ENCODE measurements around the gene ABI3BP.
A peak's percentile ranks its signal among the peaks of the same experiment; 100 is the strongest.

Gene ABI3BP

DNA sequence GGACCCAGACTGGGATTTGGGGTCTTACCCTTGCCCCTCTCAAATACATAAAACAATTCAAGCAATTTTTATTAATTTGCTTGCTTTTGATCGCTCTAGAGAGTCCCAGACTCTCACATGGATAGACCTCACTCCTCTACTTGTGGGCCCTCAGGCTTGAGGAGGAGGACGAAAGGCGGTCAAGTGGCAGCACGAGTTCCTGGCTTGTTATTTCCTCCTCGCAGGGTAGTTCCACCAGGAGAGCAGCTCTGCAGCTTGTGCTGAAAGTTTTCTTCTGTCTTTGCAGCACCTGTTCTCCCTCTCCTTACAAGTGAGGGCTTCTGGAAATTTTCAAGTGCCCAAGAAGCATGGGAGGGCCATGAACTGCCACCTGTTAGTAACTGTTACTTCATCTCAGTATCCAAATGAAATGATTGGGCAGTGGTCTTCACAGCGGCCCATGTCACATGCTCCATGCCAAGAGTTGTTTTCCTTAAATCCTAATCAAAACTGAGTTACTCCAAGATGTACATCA lies 22.7 kb downstream of the ABI3BP start:
- no peak overlapping the region for H3K27ac ChIP-seq (ENCODE audit: low read depth, low read length)
- H3K4me1 ChIP-seq (ENCODE audit: control insufficient read depth, insufficient read depth, low read length, unreplicated experiment) = peaks cover 29% of the 10 kb centered on the region
- no peak overlapping the region for H3K4me3 ChIP-seq (ENCODE audit: low read depth, low read length)
- H2AFZ ChIP-seq (ENCODE audit: low read length, unreplicated experiment) = no peak overlapping the region
- H3K27me3 ChIP-seq (ENCODE audit: insufficient read depth, low read length) = no peaks in the 10 kb centered on the region
- no peaks in the 10 kb centered on the region for H3K79me2 ChIP-seq (ENCODE audit: control insufficient read depth, insufficient read depth, low read length, unreplicated experiment)
- H3K36me3 ChIP-seq (ENCODE audit: insufficient read depth, low read length) = no peaks in the 10 kb centered on the region

DNA sequence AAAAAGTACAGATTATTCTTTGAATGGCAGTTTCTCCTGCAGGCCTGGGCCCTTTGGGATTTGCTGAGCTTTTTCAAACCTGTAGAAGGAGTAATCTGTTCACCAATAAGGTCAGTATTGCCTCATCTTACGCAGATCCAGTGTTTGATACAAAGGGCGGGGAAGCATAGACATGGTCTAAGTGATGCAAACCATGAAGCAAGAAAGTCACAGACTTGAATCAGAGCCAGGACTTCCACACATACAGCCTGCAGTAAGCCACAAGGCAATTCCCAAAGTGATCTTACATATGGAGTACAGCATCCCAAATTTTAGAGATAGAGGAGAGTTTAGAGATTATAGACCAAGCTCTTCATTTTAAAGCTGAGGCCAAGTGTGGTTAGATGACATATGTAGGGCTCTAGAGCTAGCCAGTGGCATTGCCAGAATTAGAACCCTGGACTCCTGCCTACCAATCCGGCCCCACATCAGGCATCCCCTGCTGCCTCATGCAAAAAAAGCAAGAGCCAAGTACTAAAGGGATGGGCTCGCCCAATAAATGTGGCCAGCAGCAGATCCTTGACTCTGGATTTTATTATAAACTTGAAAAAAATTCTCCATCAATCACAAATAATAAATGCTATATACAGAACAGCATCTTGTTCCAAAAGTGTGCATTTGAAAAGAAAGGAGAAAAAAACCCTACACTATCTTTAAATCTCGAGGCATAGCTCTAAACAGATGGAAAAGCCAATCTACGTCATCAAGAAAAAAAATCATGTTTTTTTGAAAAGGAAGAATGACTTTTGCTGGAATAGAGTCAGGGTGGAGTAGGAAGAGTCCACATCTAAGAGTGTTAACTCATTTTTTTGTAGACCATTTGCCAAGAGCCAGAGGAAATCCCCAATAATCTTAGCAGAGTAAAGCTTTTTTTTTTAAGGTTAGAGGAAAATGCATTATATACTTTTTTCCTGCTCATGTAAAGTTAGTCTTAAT lies 24.0 kb downstream of the ABI3BP start:
- H3K4me3 ChIP-seq (ENCODE audit: low read depth, low read length) = no peak overlapping the region
- H2AFZ ChIP-seq (ENCODE audit: low read length, unreplicated experiment) = no peak overlapping the region

DNA sequence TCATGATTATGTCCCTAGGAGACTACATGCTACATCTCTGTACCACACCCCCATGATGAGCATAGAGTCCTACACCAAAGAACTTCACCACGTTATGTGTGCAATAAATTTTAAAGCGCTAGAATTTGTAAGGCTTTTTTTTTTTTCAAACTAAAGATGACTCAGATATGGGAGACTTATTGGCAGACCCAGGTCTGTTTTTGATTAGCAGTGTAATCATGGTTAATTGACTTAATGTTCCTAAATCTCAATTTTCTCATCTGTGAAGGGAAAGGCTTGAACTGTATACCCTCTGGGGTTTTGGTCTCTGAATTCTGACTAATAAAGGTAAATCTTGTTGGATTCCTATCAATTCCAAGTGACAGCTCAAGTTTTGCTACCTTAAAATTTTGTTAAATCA lies 26.4 kb downstream of the ABI3BP start:
- Histone ChIP-seq H3K27ac (ENCODE audit: low read depth, low read length) (no peak overlapping the region), H3K4me3 (ENCODE audit: low read depth, low read length) (no peak overlapping the region), H3K4me1 (ENCODE audit: control insufficient read depth, insufficient read depth, low read length, unreplicated experiment) (no peaks in the 10 kb centered on the region), H2AFZ (ENCODE audit: low read length, unreplicated experiment) (no peak overlapping the region), H3K79me2 (ENCODE audit: control insufficient read depth, insufficient read depth, low read length, unreplicated experiment) (no peaks in the 10 kb centered on the region), H3K36me3 (ENCODE audit: insufficient read depth, low read length) (no peaks in the 10 kb centered on the region), H3K27me3 (ENCODE audit: insufficient read depth, low read length) (no peaks in the 10 kb centered on the region)

More for the DNA sequence above, 24.0 kb downstream of the ABI3BP start:
- no peaks in the 10 kb centered on the region for H3K79me2 ChIP-seq (ENCODE audit: control insufficient read depth, insufficient read depth, low read length, unreplicated experiment)
- no peaks in the 10 kb centered on the region for H3K36me3 ChIP-seq (ENCODE audit: insufficient read depth, low read length)
- H3K27me3 ChIP-seq (ENCODE audit: insufficient read depth, low read length) = no peaks in the 10 kb centered on the region
- H3K4me1 ChIP-seq (ENCODE audit: control insufficient read depth, insufficient read depth, low read length, unreplicated experiment) = peaks cover 21% of the 10 kb centered on the region
- H3K27ac ChIP-seq (ENCODE audit: low read depth, low read length) = no peak overlapping the region

DNA sequence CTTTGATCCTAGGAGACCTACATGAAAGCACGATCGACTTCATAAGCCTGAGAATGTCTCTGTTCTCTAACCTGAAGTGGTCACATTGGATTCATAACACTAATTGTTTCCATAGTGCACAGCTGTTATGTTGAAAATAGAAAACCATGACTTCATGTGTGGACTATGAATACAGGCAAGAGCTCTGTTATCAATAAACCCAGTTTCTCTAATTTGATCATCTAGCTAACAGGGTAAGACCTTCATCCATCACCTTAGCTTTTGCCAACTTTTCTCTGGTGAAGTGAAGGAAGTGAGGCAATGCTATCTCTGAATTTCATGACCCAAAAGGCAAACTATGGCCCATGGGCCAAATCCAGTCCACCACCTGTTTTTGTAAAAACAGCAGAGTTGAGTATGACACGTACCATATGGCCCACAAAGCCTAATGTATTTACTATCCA lies 27.2 kb downstream of the ABI3BP start:
- Histone ChIP-seq H3K36me3 (ENCODE audit: insufficient read depth, low read length) (peaks cover 3% of the 10 kb centered on the region; the same call in 1 of the 2 replicates), H3K27me3 (ENCODE audit: insufficient read depth, low read length) (no peaks in the 10 kb centered on the region), H3K4me1 (ENCODE audit: control insufficient read depth, insufficient read depth, low read length, unreplicated experiment) (no peaks in the 10 kb centered on the region), H3K4me3 (ENCODE audit: low read depth, low read length) (no peak overlapping the region), H3K79me2 (ENCODE audit: control insufficient read depth, insufficient read depth, low read length, unreplicated experiment) (no peaks in the 10 kb centered on the region), H3K27ac (ENCODE audit: low read depth, low read length) (no peak overlapping the region), H2AFZ (ENCODE audit: low read length, unreplicated experiment) (no peak overlapping the region)

DNA sequence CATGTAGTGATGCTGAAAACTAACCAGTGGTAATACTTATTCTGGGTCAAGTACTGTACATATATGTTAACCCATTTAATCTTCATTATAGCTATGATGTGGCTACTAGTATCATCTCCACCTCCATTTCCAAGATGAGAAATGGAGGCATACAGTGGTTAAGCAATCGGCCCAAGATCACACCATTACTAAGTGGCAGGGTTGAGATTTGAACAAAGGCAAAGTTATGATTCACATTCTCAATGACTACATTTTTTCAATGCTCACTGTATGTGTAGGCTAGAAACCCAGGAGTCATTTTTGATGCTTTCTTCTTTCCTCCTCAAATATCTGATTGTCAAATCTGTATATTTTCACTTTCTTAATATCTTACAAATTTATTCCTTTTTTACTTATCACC lies 30.2 kb downstream of the ABI3BP start:
- Histone ChIP-seq H3K4me3 (ENCODE audit: low read depth, low read length) (no peak overlapping the region), H3K79me2 (ENCODE audit: control insufficient read depth, insufficient read depth, low read length, unreplicated experiment) (no peaks in the 10 kb centered on the region), H2AFZ (ENCODE audit: low read length, unreplicated experiment) (no peak overlapping the region), H3K4me1 (ENCODE audit: control insufficient read depth, insufficient read depth, low read length, unreplicated experiment) (no peaks in the 10 kb centered on the region), H3K36me3 (ENCODE audit: insufficient read depth, low read length) (peaks cover 14% of the 10 kb centered on the region), H3K27me3 (ENCODE audit: insufficient read depth, low read length) (no peaks in the 10 kb centered on the region), H3K27ac (ENCODE audit: low read depth, low read length) (no peak overlapping the region)

DNA sequence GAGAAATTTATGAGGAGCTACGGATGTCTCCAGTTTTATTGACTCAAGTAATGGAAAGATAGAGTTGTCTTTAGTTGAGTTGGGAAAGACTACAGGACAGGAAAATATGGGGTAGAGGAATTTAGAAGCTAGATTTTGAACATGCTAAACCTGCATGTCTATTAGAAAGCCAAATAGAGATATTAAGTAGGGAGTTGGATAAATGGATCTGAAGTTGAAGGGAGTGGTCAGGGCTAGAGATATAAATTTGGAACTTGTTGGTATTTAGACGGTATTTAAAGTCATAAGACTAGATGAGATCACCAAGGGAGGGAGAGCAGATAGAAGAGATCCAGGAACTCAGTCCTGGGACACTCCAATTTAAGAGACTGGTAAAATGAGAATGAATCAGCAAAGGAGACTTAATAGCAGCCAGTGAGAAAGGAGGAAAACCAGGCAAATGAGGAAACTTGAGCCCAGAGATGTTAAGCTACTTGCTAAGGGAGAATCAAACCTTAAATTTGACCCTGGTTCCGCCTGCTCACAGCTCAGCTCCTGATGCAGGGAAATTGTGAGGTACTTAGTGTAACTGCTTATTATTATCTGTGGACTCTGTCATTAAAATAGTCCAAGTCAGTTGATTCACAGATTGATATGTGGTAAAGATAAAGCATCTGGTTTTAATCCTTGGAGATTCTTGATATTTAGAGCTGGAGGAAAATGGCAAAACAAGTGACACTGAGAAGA lies 35.8 kb downstream of the ABI3BP start:
- Histone ChIP-seq H3K4me1 (ENCODE audit: control insufficient read depth, insufficient read depth, low read length, unreplicated experiment) (peaks cover 36% of the 10 kb centered on the region), H3K36me3 (ENCODE audit: insufficient read depth, low read length) (peaks cover 14% of the 10 kb centered on the region), H3K27me3 (ENCODE audit: insufficient read depth, low read length) (no peaks in the 10 kb centered on the region), H2AFZ (ENCODE audit: low read length, unreplicated experiment) (no peak overlapping the region), H3K4me3 (ENCODE audit: low read depth, low read length) (no peak overlapping the region), H3K27ac (ENCODE audit: low read depth, low read length) (peak overlapping the region; percentile 44), H3K79me2 (ENCODE audit: control insufficient read depth, insufficient read depth, low read length, unreplicated experiment) (no peaks in the 10 kb centered on the region)

DNA sequence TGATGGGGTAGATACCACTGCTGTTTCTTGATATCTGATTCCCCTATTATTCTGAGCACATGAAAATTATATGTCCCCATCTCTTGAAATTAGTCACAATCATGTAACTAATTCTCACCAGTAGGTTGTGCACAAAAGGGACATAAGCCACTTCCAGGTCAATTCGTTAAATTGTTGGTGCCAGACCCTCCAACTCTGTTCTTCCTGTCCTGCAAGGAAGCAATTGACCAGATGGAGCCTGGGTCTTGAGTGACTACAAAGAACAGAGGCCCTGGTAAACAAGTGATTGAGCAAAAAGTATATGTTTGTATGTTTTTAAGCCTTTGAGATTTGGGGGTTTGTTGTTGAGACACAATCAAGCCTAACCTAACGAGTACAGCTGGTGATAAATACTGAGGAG lies 36.9 kb downstream of the ABI3BP start:
- H3K36me3 ChIP-seq (ENCODE audit: insufficient read depth, low read length) = peaks cover 11% of the 10 kb centered on the region
- H3K79me2 ChIP-seq (ENCODE audit: control insufficient read depth, insufficient read depth, low read length, unreplicated experiment) = no peaks in the 10 kb centered on the region
- H2AFZ ChIP-seq (ENCODE audit: low read length, unreplicated experiment) = no peak overlapping the region
- peak overlapping the region; percentile 44; the same call in 1 of the 2 replicates for H3K27ac ChIP-seq (ENCODE audit: low read depth, low read length)
- H3K27me3 ChIP-seq (ENCODE audit: insufficient read depth, low read length) = no peaks in the 10 kb centered on the region
- H3K4me1 ChIP-seq (ENCODE audit: control insufficient read depth, insufficient read depth, low read length, unreplicated experiment) = peaks cover 36% of the 10 kb centered on the region
- H3K4me3 ChIP-seq (ENCODE audit: low read depth, low read length) = no peak overlapping the region

DNA sequence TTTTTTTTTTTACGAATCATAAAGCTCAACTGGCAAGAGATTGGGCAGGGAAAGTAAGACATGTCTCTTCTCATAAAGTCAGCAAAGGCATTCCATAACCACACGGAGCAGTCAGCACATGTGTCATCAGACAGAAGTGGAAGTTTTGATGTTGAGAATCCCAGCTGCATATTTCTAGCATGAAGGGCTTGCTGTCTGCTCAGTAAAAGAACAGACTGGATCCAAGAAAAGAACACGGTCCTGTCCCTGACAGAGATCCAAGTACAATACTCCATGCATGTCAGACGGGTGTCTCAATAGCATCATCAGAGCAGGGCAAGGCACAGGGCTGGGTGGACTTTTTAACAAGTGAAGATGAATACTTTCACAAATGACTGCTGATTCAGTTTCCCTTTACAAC lies 38.2 kb downstream of the ABI3BP start:
- H3K4me1 ChIP-seq (ENCODE audit: control insufficient read depth, insufficient read depth, low read length, unreplicated experiment) = peaks cover 36% of the 10 kb centered on the region
- H3K27me3 ChIP-seq (ENCODE audit: insufficient read depth, low read length) = no peaks in the 10 kb centered on the region
- peaks cover 6% of the 10 kb centered on the region; the same call in 1 of the 2 replicates for H3K36me3 ChIP-seq (ENCODE audit: insufficient read depth, low read length)
- H2AFZ ChIP-seq (ENCODE audit: low read length, unreplicated experiment) = peak overlapping the region; percentile 70
- H3K27ac ChIP-seq (ENCODE audit: low read depth, low read length) = peak overlapping the region; percentile 96
- peak overlapping the region; percentile 52 for H3K4me3 ChIP-seq (ENCODE audit: low read depth, low read length)
- no peaks in the 10 kb centered on the region for H3K79me2 ChIP-seq (ENCODE audit: control insufficient read depth, insufficient read depth, low read length, unreplicated experiment)

DNA sequence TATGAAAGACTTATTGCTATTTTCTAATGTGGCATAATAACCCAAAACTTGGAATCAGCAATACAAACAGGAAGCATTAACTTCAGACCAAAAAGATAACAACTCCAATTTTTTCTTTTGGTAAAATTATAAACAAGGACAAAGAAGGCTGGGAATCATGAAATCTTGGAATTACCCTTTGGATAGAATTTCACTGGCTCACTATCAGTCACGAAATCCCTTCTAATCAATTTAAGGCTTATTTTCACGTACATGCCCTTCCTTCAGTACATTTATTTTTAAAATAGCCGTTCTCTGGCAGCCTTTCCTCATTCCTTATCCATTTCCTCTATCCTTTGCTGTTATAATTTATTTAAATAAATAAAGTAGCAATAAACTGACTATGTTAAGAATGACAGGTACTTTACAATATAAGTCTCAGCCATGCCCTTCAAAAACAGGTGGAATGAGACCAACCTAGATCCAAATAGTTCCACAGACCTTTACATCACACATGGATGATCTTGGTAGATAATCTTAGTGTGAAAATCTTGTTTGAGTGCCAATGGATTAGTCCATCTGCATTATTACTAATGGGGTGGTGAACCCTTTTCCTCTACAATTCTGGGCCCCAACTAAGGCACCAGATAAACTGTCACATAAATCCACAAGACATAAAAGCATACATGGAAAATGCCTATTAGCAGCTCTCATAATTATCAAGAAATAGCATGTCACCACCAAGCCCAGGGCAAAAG lies 38.9 kb downstream of the ABI3BP start:
- Histone ChIP-seq H2AFZ (ENCODE audit: low read length, unreplicated experiment) (no peak overlapping the region), H3K79me2 (ENCODE audit: control insufficient read depth, insufficient read depth, low read length, unreplicated experiment) (no peaks in the 10 kb centered on the region), H3K4me3 (ENCODE audit: low read depth, low read length) (peak overlapping the region; percentile 52; the same call in 1 of the 2 replicates), H3K4me1 (ENCODE audit: control insufficient read depth, insufficient read depth, low read length, unreplicated experiment) (peaks cover 36% of the 10 kb centered on the region), H3K27me3 (ENCODE audit: insufficient read depth, low read length) (no peaks in the 10 kb centered on the region), H3K27ac (ENCODE audit: low read depth, low read length) (peak overlapping the region; percentile 96), H3K36me3 (ENCODE audit: insufficient read depth, low read length) (peaks cover 3% of the 10 kb centered on the region; the same call in 1 of the 2 replicates)

DNA sequence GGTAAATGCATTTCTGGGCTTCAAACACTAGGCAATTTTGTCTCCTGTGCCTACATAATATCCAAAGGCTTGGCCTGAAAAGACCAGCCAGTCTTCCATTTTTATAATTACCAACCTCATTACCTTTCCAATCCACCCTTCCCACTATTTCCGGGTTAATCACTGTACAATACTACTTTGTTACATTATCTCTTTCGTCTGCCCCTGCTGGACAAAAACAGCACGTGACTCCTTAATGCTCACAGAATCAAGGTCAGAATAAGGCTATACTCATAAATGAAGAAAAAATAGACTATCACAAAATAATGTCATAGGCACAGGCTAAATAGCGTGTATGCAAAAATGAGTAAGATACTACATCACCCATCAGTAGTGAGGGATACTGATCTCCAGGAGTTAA lies 40.1 kb downstream of the ABI3BP start:
- Histone ChIP-seq H3K27ac (ENCODE audit: low read depth, low read length) (no peak overlapping the region; the same call in 1 of the 2 replicates), H3K79me2 (ENCODE audit: control insufficient read depth, insufficient read depth, low read length, unreplicated experiment) (no peaks in the 10 kb centered on the region), H2AFZ (ENCODE audit: low read length, unreplicated experiment) (peak overlapping the region; percentile 29), H3K4me1 (ENCODE audit: control insufficient read depth, insufficient read depth, low read length, unreplicated experiment) (peaks cover 36% of the 10 kb centered on the region), H3K27me3 (ENCODE audit: insufficient read depth, low read length) (no peaks in the 10 kb centered on the region), H3K36me3 (ENCODE audit: insufficient read depth, low read length) (no peaks in the 10 kb centered on the region), H3K4me3 (ENCODE audit: low read depth, low read length) (no peak overlapping the region)
